ENCODE measurements around the gene AGAP1.

DNA sequence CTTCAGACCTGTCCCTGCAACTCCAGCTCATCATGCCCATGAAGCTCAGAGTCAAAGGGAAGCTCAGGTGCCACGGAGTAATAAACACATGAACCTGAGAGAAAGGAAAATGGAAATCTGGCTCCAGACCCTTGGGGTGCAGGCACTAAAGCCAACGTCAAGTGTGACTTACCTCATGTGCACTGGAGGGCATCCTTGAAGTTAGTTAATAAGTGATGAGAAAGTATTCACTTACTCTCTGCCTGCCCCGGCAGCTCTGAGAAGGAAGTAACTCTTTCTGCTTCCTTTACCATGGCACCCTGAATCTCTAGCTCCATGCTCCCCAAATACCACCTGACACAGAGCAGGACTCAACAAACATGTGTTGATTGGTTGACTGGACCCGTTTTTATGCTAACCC is 21.4 kb upstream of the AGAP1 start:
- TF ChIP-seq EP300 (IDR thresholded peaks at IDR 0.05) (no peak), CTCF (IDR thresholded peaks at IDR 0.05) (no peak), NR3C1 (IDR thresholded peaks at IDR 0.05) (no peak), RAD21 (conservative IDR thresholded peaks at IDR 0.05 in 1 of 2, IDR thresholded peaks at IDR 0.05 in 1 of 2) (no peak), MAFK (IDR thresholded peaks at IDR 0.05; ENCODE audit: partially characterized antibody) (no peak)
- TF ChIP-seq, protein P1, sequence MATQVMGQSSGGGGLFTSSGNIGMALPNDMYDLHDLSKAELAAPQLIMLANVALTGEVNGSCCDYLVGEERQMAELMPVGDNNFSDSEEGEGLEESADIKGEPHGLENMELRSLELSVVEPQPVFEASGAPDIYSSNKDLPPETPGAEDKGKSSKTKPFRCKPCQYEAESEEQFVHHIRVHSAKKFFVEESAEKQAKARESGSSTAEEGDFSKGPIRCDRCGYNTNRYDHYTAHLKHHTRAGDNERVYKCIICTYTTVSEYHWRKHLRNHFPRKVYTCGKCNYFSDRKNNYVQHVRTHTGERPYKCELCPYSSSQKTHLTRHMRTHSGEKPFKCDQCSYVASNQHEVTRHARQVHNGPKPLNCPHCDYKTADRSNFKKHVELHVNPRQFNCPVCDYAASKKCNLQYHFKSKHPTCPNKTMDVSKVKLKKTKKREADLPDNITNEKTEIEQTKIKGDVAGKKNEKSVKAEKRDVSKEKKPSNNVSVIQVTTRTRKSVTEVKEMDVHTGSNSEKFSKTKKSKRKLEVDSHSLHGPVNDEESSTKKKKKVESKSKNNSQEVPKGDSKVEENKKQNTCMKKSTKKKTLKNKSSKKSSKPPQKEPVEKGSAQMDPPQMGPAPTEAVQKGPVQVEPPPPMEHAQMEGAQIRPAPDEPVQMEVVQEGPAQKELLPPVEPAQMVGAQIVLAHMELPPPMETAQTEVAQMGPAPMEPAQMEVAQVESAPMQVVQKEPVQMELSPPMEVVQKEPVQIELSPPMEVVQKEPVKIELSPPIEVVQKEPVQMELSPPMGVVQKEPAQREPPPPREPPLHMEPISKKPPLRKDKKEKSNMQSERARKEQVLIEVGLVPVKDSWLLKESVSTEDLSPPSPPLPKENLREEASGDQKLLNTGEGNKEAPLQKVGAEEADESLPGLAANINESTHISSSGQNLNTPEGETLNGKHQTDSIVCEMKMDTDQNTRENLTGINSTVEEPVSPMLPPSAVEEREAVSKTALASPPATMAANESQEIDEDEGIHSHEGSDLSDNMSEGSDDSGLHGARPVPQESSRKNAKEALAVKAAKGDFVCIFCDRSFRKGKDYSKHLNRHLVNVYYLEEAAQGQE (IDR thresholded peaks at IDR 0.05) = no peak
- TF ChIP-seq, protein P2, sequence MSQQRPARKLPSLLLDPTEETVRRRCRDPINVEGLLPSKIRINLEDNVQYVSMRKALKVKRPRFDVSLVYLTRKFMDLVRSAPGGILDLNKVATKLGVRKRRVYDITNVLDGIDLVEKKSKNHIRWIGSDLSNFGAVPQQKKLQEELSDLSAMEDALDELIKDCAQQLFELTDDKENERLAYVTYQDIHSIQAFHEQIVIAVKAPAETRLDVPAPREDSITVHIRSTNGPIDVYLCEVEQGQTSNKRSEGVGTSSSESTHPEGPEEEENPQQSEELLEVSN (IDR thresholded peaks at IDR 0.05; ENCODE audit: borderline replicate concordance, low read depth) = no peak

Measured in A549 (cell line).